GM04503 (cell line): ENCODE data around the gene SIRPD.
"Not testable (repeated sequence)": the region's sequence is repeated elsewhere in the genome, so short reads cannot be mapped to it uniquely, and the experiment has no call there.

Experiments used
- DNase-seq: peaks from one replicate; pipeline ENCODE4 v3.0.0-alpha.2; 2012; ENCODE audit warnings: low read depth

SIRPD gene

DNA sequence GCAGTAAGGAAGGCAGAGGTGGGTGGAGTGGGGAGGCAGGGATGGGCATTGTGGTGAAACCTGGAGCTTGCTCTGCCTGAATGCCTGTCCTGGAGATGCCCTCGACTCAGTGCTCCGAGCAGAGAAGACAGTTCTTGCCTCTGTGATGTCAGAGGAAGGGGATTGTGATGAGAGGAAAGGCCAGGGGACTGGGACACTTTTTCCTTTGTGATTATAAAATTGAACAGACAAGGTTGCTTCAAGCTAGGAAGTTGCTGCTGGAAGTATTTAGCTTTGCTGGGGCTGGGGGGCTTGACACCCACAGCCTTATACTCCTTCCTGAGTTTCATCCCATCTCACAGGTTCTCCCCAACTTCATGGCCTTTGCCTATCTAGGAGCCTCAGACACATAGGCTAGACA is at the start of gene SIRPD:
Gene SIRPD (minus strand): TSS at position 101 of the 400 bp plus-strand sequence. CDS start 52 bp downstream, at position 49.
- no peak for DNase-seq

GRCh38 chr20:1600736-1601135 is 43.2 kb upstream of the SIRPD start:
- no peak for DNase-seq

DNA sequence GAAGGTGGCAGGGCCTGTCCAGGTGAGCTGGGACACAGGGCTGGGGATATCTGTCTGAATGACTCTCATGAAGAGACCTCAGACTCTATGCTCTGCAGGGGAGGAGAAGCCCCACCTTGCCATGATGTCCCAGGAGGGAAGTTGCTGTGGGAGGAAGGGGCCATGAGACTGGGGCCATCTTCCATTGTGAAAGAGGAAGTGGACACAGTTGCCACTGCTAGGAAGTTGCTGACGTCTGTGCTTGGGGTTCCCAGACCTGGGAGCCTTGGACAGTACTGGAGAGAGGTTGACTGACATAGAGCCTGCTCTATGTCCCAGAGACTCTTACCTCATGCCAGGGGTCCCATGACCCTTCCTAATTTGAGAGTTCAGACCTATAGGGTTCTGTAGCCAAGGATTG is 37.8 kb upstream of the SIRPD start:
- no peak for DNase-seq

- DNase-seq, result no peak
These were observed 31.3 kb upstream of the SIRPD start for GRCh38 chr20:1588533-1589460.

GRCh38 chr20:1587781-1588532 is 30.5 kb upstream of the SIRPD start:
- DNase-seq, result no peak

- no peak for DNase-seq
These were observed 22.0 kb upstream of the SIRPD start for GRCh38 chr20:1579488-1579887.

DNA sequence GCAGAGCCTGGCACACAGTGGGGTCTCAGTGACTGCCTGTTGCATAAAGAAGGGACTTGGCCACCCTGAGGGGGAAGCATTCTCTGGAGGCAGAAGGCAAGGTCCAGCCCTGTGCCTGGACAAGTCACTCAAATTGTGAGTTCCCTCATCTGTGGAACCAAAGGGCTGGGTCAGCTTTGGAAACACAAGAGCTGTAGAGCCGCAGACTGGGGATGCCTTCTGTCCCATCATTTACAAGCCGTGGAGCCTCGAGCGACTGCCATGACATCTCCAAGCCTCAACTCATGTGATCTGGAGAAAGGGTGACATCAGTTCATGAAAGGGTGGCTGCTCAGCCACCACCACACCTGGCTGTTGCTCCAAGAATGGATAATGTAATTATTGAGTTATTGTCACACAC is 20.4 kb upstream of the SIRPD start:
- no peak for DNase-seq

GRCh38 chr20:1577313-1577712 is 19.8 kb upstream of the SIRPD start:
- DNase-seq, result not testable (repeated sequence)

DNA sequence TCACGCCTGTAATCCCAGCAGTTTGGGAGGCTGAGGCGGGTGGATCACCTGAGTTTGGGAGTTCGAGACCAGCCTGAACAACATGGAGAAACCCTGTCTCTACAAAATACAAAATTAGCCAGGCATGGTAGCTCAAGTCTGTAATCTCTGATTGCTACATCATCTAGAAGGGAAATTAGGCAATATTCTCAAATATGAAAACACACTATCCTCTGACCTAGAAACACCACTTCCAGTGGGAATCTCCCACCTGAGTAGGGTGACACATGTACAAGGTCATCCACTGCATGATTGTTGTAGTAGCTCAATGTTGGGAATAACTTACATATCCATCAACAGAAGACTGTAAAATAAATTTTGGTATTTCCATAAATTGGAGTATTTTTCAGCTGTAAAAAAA is 19.1 kb upstream of the SIRPD start:
- DNase-seq, result no peak

DNA sequence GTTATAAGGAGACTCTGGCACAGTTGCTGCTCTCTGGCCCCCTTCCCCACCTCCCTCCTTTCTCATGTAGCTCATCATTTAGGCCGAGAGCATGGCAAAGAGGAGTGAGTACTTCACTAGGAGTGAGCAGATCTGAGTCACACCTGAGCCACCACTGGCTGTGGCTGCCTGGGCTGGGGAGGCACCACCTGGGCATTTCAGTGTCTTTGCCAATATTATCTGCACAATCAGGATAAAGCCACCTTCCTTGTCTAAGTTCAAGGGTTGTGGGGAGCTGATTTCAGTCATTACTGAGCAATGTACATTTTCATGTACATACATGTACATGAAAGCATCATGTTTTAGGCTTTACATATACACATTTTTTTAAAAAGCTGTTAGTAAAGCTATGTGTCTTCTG is 18.5 kb upstream of the SIRPD start:
- DNase-seq, result not testable (repeated sequence)

DNA sequence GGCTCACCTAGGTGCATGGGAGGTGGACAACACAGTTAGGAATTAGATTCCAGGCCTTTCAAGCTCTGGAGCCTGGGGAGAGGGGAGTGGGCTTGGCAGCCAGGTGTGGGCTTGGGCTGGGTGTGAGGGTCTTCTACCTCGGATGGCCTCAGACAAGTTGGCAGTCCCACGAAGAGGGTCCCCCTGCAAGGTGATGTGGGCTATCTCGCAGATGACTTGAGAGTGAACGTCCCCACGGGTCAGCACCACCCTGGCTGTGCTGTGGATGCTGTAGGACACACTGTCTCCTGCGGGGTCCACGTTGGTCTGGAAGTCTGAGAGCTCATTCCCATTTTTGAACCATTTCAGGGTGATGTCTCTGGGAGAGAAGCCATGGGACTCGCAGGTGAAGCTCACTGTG is 14.1 kb upstream of the SIRPD start:
- DNase-seq, result not testable (repeated sequence)

DNA sequence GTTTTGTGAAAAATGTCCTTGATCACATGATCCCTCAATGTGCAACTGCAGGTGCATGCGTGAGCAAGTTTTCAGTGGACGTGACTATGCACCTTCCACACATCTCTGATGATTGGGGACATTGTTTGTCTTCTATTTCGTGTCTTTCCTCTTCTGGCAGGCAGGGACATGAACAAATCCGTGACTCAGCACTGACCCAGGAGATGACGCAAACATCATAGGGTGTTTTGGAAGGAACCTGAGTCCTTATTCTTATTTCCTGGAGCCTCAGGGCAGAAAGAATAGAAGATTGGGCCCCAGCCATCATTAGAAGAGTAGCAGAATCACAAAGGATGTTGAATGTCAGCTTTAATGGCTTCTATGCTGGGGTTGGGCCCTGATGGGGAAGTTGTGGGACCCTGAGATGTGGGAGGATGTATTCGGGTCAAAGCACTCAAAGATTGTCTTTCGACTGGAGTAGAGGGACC is 11.9 kb upstream of the SIRPD start:
- DNase-seq, result no peak

DNA sequence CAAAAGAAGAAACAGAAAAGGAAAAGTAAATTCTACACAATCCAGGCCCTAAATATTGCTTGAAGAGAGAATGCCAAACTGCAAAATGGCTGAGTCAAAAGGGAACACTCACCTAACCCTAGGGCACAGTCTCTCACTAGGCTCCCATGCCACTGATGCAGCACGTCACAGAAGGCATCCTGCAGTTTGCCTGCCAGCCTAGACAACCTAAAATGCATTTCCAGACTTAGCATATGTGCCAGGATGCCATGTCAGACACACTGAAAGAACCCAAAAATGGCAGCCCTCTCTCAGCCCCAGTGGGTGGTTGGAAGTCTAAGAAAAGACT is 10.6 kb upstream of the SIRPD start:
- DNase-seq, result no peak

- DNase-seq, result peak; percentile 32
These were observed 10.1 kb upstream of the SIRPD start for GRCh38 chr20:1567392-1568162.

DNA sequence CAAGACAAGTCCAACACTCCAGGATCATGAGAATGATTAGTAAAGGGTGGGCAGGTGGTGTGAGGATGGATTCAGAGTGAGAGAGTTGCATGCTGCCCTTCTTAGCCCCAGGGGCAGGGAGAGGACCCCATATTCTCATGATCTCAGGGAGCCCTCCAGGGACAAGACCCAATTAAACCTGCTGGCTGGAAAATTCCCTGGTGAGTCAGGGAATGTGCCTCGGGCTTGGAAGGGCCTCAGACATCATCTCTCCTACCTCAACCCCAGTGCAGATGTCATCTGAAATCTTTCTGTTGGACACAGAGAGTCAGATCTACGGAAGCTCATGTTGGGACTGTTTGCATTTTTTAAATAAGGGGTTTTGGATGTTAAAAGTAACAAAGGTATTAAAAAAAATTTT is 9.2 kb upstream of the SIRPD start:
- no peak for DNase-seq

- no peak for DNase-seq
These were observed 8.0 kb upstream of the SIRPD start for GRCh38 chr20:1565461-1565860.

GRCh38 chr20:1563598-1563997 is 6.1 kb upstream of the SIRPD start:
- no peak for DNase-seq

- no peak for DNase-seq
These were observed 5.1 kb upstream of the SIRPD start for GRCh38 chr20:1562622-1563021.

GRCh38 chr20:1561350-1561749 is 3.8 kb upstream of the SIRPD start:
- DNase-seq, result no peak

GRCh38 chr20:1555952-1556351 is 1.6 kb downstream of the SIRPD start:
- no peak for DNase-seq

DNA sequence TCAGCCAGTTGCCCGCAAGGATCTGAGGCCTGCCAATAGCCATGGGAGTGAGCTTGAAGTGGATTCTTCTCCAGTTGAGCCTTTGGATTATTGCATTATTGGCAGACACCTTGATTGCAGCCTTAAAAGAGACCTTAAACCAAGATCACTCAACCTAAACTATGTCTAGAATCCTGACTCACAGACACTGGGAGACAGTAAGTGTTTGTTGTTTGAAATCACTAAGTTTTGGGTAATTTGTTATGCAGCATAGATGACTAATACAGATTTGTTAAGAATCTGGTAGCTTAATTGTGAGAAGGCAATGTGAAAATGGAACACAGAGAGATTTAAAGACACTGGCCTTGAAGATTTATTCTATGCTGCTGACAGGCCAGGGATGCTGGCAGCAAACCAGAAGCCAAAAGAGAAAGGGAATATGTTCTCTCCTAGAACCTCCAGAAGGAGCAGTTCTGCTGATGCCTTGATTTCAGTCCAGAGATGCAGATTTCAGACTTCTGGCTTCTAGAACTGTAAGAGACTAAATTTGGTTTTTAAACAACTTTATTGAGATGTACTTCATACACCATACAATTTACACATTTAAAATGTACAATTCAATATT is 17.6 kb downstream of the SIRPD start:
- DNase-seq, result no peak

DNA sequence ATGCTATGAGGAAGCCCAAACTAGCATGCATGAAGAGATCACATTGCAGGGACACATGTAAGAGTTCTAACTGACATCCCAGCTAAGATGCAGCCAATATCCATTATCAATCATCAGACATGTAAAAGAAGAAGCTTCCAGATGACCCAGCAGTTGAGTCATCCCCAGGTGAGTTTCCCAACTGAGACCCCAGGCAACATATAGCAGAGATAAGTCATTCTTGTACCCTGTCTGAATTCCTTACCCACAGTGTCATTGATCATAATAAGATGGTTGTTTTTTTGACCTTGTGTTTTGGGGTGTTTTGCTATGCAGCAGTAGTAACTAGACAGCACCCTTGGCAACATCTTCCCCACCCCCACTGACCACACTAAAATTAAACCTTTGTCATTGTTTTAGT is 18.9 kb downstream of the SIRPD start:
- DNase-seq, result no peak
